GM13977 (cell line): ENCODE results near the gene CDKN1A.

Experiments
- DNase-seq: peaks from one replicate; pipeline ENCODE4 v3.0.0; 2012; ENCODE audit warnings: low spot score
- CTCF ChIP-seq: IDR thresholded peaks from 2 replicates; pipeline ENCODE4 v1.5.1; 2012; ENCODE audit warnings: mild to moderate bottlenecking, control low read depth; ENCODE audit not compliant: insufficient read depth; ENCODE audit errors: extremely low read depth, missing control alignments
- in situ Hi-C: fragments of 300-500 bp; cut with MboI; formaldehyde crosslinking; loops from one replicate; pipeline ENCODE4 v1.12.0; 2022; ENCODE audit warnings: low sequenced_read_pairs, low pct_unique_long_range_greater_than_20kb, mixed read lengths, inconsistent platforms; ENCODE audit not compliant: unreplicated experiment

Gene CDKN1A

DNA sequence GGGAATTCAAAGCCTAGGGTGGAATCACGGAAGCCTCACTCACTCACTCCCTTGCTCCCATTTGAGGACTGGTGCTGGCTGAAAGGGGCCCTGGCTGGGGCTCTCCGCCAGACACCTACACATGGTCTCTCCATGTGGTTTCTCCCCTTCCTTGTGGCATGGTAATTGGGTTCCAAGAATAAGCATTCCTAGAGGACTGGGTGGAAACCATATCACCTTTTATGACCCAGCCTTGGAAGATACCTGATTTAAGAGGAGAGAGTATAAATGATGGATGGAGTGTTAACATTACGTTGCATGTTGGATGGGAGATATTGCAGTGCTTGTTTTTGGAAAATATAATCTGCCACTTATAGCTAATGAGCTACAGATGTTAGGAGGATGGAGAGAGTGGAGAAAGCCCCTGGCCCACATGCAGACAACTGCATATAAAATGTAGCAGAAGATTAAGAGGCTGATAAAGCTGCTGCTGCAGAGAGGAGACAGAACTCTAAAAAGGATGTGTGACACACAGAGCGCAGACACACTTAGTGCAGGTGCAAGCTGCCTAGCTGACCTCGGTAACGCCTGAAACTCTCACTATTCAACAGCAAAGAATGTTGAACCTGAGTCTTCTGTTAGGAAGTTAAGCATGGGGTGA, 23.3 kb upstream of the CDKN1A start:
- no peak for DNase-seq
- in situ Hi-C loops = no loop called here
- no peak for TF ChIP-seq CTCF

DNA sequence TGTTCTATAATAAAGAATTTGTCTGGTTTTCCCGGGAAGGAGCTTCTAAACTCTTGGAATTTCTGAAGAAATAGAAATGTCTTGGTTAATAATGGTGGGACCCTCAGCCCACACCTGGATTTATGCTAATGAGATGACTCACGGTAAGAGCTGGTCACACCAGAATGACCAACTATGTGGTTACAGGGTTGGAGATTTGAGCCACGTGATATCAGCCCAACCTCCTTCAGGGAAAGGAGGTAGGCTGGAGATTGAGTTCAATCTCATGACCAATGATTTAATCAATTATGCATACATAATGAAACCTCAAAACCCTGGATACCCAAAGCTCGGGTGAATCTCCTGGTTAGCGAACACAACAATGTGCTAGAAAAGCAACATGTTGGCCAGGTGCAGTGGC, 22.1 kb upstream of the CDKN1A start:
- no peak for TF ChIP-seq CTCF
- in situ Hi-C loops = no loop called here
- DNase-seq = no peak

DNA sequence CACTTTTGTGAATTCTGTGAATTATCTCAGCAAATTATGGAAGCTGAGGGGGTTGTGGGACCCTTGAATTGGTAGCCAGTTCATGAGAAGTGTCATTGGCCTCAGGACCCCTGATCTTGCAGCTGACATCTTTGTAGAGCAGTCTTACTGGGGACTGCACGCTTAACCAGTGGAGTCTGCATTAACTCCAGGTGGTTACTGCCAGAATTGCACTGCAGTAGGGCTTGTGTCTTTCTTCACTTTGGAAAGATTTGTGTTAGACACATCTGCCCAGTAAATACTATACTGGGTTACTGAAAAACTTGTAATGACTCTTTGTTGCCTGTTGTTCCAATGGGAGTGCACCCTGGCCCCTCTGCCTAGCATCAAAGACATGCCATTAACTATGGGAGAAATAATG, 21.2 kb upstream of the CDKN1A start:
- no peak for TF ChIP-seq CTCF
- no peak for DNase-seq
- in situ Hi-C loops = no loop called here

DNA sequence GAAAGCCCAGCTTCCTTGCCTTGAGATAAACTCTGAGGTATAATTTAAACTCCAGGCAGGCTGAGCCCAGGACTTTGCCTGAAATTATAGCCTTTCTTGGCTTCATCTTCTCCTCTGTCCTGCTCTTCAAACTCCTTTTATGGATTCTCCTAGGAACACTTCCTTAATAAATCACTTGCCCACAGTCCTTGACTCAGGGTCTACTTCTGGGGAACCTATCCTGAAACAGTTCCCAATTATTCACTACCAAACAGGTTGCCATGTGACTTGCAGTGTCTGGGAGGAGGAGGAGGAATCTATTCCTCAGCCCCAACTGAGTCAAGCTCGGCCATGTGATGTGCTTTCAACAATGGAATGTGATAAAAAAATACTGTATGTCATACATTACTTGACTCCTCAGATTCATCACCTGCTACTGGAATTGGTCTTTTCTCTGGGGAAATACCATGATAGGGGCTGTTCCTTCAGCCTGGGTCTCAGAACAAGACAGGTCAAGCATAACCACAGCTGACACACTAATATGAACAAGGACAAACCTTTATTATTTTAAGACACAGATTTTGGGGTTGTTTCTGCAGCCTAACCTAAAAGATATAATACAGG, 20.5 kb upstream of the CDKN1A start:
- DNase-seq = peak; percentile 63
- in situ Hi-C loops = no loop called here
- no peak for TF ChIP-seq CTCF

DNA sequence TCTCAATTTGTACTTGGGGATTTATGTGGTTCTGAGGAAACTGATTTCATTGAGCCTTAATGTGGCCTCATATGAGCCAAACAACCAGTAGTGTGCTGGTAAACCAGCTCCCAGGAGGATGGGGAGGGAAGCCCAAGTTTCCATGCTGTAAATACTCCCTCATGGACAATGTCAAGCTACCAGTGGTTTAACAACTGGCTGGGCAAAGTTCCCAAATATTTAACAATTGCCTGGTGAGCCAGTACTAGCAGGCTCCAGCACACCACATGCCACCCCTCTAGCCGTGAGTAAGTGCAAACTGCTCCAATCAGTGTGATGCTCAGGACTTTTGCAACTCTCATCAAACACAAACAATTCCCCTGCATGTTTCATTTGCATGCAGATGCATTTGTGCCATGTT, 19.2 kb upstream of the CDKN1A start:
- in situ Hi-C loops = no loop called here
- DNase-seq = no peak
- TF ChIP-seq CTCF = no peak

GRCh38 chr6:36660771-36661471, 17.6 kb upstream of the CDKN1A start:
- no peak for DNase-seq
- TF ChIP-seq CTCF = no peak

More at GRCh38 chr6:36660771-36661471, 17.6 kb upstream of the CDKN1A start:
- in situ Hi-C loops = no loop called here
